WTC11 (cell line): ENCODE measurements around the gene GAB4.

ENCODE experiments used
- ATF1 ChIP-seq: sonication (generic); formaldehyde crosslinking; IDR thresholded peaks from 2 replicates; pipeline ENCODE4 v1.8.1; 2023; ENCODE audit warnings: mild to moderate bottlenecking, moderate library complexity, missing genetic modification reagents
- CBFB ChIP-seq: sonication (generic); formaldehyde crosslinking; IDR thresholded peaks from 2 replicates; pipeline ENCODE4 v1.8.1; 2022; ENCODE audit warnings: mild to moderate bottlenecking, low read depth, missing genetic modification reagents
- CTCF ChIP-seq: fragments of 200-600 bp; IDR thresholded peaks from 2 replicates; pipeline ENCODE4 v1.8.0; 2022; ENCODE audit warnings: antibody characterized with exemption
- FOXP1 ChIP-seq: sonication (generic); formaldehyde crosslinking; IDR thresholded peaks from 2 replicates; pipeline ENCODE4 v1.8.0; 2022; ENCODE audit warnings: missing genetic modification reagents, mild to moderate bottlenecking, moderate library complexity, borderline replicate concordance
- HMGXB4 ChIP-seq: sonication (generic); formaldehyde crosslinking; IDR thresholded peaks from 2 replicates; pipeline ENCODE4 v1.8.1; 2023; ENCODE audit warnings: mild to moderate bottlenecking, moderate library complexity, missing genetic modification reagents
- NFYB ChIP-seq: sonication (generic); formaldehyde crosslinking; conservative IDR thresholded peaks from 2 replicates; pipeline ENCODE4 v1.8.0; 2022; ENCODE audit warnings: low read depth, missing genetic modification reagents
- PREB ChIP-seq: sonication (generic); formaldehyde crosslinking; IDR thresholded peaks from 2 replicates; pipeline ENCODE4 v1.8.1; 2022; ENCODE audit warnings: mild to moderate bottlenecking, missing genetic modification reagents, moderate library complexity, borderline replicate concordance
- SMAD3 ChIP-seq: sonication (generic); formaldehyde crosslinking; IDR thresholded peaks from 2 replicates; pipeline ENCODE4 v1.8.0; 2022; ENCODE audit warnings: missing genetic modification reagents, mild to moderate bottlenecking, borderline replicate concordance
- SMAD4 ChIP-seq: sonication (generic); formaldehyde crosslinking; IDR thresholded peaks from 2 replicates; pipeline ENCODE4 v1.8.0; 2022; ENCODE audit warnings: mild to moderate bottlenecking, missing genetic modification reagents
- SP1 ChIP-seq: sonication (generic); formaldehyde crosslinking; conservative IDR thresholded peaks from 2 replicates; pipeline ENCODE4 v1.8.1; 2022; ENCODE audit warnings: missing genetic modification reagents
- USF1 ChIP-seq: sonication (generic); formaldehyde crosslinking; IDR thresholded peaks from 2 replicates; pipeline ENCODE4 v1.8.0; 2022; ENCODE audit warnings: mild to moderate bottlenecking, missing genetic modification reagents
- USF2 ChIP-seq: sonication (generic); formaldehyde crosslinking; IDR thresholded peaks from 2 replicates; pipeline ENCODE4 v1.8.1; 2023; ENCODE audit warnings: mild to moderate bottlenecking, missing genetic modification reagents, moderate library complexity
- ZNF232 ChIP-seq: sonication (generic); formaldehyde crosslinking; IDR thresholded peaks from 2 replicates; pipeline ENCODE4 v1.8.0; 2022; ENCODE audit warnings: mild to moderate bottlenecking, missing genetic modification reagents
- ZNF317 ChIP-seq: sonication (generic); formaldehyde crosslinking; IDR thresholded peaks from 2 replicates; pipeline ENCODE4 v1.8.1; 2023; ENCODE audit warnings: low read depth, mild to moderate bottlenecking, moderate library complexity, missing genetic modification reagents, borderline replicate concordance

GRCh38 chr22:17043521-17043920 lies 35.5 kb upstream of the GAB4 start:
- TF ChIP-seq CTCF = no peak
- no peak for TF ChIP-seq PREB (CRISPR knock-in tag)
- no peak for TF ChIP-seq SMAD4
- no peak for TF ChIP-seq USF2 (CRISPR knock-in tag)
- no peak for TF ChIP-seq CBFB (CRISPR knock-in tag)
- TF ChIP-seq ATF1 (CRISPR knock-in tag) = no peak
- no peak for TF ChIP-seq NFYB (CRISPR knock-in tag)
- no peak for TF ChIP-seq HMGXB4
- TF ChIP-seq SP1 (CRISPR knock-in tag) = no peak
- TF ChIP-seq ZNF317 (CRISPR knock-in tag) = no peak
- TF ChIP-seq ZNF232 = no peak
- TF ChIP-seq USF1 (CRISPR knock-in tag) = no peak
- TF ChIP-seq SMAD3 (CRISPR knock-in tag) = no peak
- TF ChIP-seq FOXP1 (CRISPR knock-in tag) = no peak
